ENCODE measurements around the gene OR10J5.

DNA sequence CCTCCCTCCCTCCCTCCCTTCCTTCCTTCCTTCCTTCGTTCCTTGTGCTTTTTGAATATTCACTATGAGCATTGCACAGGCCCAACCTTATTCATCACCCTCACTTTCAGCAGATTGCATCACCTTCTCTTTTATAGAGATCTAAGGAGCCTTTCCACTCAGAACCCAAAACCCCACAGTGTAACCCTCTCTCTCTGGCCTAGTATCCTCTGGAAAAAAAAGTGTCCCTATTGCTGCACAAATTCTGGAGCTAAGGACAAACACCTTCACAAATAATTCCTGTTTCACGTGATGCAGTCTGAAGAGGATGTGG is 25.6 kb downstream of the OR10J5 start:
- TF ChIP-seq EZH2 (IDR thresholded peaks at IDR 0.05; ENCODE audit: low read depth, unreplicated experiment) = no peak
- TF ChIP-seq POLR2AphosphoS5 (IDR thresholded peaks at IDR 0.05; ENCODE audit: low read depth) = no peak
- TF ChIP-seq, protein P1, sequence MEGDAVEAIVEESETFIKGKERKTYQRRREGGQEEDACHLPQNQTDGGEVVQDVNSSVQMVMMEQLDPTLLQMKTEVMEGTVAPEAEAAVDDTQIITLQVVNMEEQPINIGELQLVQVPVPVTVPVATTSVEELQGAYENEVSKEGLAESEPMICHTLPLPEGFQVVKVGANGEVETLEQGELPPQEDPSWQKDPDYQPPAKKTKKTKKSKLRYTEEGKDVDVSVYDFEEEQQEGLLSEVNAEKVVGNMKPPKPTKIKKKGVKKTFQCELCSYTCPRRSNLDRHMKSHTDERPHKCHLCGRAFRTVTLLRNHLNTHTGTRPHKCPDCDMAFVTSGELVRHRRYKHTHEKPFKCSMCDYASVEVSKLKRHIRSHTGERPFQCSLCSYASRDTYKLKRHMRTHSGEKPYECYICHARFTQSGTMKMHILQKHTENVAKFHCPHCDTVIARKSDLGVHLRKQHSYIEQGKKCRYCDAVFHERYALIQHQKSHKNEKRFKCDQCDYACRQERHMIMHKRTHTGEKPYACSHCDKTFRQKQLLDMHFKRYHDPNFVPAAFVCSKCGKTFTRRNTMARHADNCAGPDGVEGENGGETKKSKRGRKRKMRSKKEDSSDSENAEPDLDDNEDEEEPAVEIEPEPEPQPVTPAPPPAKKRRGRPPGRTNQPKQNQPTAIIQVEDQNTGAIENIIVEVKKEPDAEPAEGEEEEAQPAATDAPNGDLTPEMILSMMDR (conservative IDR thresholded peaks at IDR 0.05; ENCODE audit: low read depth in 2 of 2) = no peak
- no peak for TF ChIP-seq STAT1 (IDR thresholded peaks at IDR 0.05; ENCODE audit: unreplicated experiment)
- TF ChIP-seq ZNF331 (CRISPR knock-in tag; IDR thresholded peaks at IDR 0.05; ENCODE audit: low read depth) = no peak
- TF ChIP-seq EZH2phosphoT487 (IDR thresholded peaks at IDR 0.05; ENCODE audit: unreplicated experiment) = no peak
- TF ChIP-seq ZNF114 (CRISPR knock-in tag; IDR thresholded peaks at IDR 0.05) = no peak
- TF ChIP-seq, protein P2, sequence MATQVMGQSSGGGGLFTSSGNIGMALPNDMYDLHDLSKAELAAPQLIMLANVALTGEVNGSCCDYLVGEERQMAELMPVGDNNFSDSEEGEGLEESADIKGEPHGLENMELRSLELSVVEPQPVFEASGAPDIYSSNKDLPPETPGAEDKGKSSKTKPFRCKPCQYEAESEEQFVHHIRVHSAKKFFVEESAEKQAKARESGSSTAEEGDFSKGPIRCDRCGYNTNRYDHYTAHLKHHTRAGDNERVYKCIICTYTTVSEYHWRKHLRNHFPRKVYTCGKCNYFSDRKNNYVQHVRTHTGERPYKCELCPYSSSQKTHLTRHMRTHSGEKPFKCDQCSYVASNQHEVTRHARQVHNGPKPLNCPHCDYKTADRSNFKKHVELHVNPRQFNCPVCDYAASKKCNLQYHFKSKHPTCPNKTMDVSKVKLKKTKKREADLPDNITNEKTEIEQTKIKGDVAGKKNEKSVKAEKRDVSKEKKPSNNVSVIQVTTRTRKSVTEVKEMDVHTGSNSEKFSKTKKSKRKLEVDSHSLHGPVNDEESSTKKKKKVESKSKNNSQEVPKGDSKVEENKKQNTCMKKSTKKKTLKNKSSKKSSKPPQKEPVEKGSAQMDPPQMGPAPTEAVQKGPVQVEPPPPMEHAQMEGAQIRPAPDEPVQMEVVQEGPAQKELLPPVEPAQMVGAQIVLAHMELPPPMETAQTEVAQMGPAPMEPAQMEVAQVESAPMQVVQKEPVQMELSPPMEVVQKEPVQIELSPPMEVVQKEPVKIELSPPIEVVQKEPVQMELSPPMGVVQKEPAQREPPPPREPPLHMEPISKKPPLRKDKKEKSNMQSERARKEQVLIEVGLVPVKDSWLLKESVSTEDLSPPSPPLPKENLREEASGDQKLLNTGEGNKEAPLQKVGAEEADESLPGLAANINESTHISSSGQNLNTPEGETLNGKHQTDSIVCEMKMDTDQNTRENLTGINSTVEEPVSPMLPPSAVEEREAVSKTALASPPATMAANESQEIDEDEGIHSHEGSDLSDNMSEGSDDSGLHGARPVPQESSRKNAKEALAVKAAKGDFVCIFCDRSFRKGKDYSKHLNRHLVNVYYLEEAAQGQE (IDR thresholded peaks at IDR 0.05; ENCODE audit: unreplicated experiment) = no peak
- TF ChIP-seq, protein P3, sequence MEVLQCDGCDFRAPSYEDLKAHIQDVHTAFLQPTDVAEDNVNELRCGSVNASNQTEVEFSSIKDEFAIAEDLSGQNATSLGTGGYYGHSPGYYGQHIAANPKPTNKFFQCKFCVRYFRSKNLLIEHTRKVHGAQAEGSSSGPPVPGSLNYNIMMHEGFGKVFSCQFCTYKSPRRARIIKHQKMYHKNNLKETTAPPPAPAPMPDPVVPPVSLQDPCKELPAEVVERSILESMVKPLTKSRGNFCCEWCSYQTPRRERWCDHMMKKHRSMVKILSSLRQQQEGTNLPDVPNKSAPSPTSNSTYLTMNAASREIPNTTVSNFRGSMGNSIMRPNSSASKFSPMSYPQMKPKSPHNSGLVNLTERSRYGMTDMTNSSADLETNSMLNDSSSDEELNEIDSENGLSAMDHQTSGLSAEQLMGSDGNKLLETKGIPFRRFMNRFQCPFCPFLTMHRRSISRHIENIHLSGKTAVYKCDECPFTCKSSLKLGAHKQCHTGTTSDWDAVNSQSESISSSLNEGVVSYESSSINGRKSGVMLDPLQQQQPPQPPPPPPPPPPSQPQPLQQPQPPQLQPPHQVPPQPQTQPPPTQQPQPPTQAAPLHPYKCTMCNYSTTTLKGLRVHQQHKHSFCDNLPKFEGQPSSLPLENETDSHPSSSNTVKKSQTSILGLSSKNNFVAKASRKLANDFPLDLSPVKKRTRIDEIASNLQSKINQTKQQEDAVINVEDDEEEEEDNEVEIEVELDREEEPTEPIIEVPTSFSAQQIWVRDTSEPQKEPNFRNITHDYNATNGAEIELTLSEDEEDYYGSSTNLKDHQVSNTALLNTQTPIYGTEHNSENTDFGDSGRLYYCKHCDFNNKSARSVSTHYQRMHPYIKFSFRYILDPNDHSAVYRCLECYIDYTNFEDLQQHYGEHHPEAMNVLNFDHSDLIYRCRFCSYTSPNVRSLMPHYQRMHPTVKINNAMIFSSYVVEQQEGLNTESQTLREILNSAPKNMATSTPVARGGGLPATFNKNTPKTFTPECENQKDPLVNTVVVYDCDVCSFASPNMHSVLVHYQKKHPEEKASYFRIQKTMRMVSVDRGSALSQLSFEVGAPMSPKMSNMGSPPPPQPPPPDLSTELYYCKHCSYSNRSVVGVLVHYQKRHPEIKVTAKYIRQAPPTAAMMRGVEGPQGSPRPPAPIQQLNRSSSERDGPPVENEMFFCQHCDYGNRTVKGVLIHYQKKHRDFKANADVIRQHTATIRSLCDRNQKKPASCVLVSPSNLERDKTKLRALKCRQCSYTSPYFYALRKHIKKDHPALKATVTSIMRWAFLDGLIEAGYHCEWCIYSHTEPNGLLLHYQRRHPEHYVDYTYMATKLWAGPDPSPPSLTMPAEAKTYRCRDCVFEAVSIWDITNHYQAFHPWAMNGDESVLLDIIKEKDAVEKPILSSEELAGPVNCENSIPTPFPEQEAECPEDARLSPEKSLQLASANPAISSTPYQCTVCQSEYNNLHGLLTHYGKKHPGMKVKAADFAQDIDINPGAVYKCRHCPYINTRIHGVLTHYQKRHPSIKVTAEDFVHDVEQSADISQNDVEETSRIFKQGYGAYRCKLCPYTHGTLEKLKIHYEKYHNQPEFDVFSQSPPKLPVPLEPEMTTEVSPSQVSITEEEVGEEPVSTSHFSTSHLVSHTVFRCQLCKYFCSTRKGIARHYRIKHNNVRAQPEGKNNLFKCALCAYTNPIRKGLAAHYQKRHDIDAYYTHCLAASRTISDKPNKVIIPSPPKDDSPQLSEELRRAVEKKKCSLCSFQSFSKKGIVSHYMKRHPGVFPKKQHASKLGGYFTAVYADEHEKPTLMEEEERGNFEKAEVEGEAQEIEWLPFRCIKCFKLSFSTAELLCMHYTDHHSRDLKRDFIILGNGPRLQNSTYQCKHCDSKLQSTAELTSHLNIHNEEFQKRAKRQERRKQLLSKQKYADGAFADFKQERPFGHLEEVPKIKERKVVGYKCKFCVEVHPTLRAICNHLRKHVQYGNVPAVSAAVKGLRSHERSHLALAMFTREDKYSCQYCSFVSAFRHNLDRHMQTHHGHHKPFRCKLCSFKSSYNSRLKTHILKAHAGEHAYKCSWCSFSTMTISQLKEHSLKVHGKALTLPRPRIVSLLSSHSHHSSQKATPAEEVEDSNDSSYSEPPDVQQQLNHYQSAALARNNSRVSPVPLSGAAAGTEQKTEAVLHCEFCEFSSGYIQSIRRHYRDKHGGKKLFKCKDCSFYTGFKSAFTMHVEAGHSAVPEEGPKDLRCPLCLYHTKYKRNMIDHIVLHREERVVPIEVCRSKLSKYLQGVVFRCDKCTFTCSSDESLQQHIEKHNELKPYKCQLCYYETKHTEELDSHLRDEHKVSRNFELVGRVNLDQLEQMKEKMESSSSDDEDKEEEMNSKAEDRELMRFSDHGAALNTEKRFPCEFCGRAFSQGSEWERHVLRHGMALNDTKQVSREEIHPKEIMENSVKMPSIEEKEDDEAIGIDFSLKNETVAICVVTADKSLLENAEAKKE (CRISPR knock-in tag; IDR thresholded peaks at IDR 0.05) = no peak

Data from GM23338 (cell line).